NCI-H1436 treated with DMSO at 0.1 percent for 48 hours (cell line): ENCODE data around the gene TECR.
"Not testable (repeated sequence)": the region's sequence is repeated elsewhere in the genome, so short reads cannot be mapped to it uniquely, and the experiment has no call there.

Source experiments
- DNase-seq: peaks from one replicate; lab custom pipeline; 2025; lab: John Stamatoyannopoulos, UW

TECR gene

GRCh38 chr19:14529254-14530004, at the start of gene TECR:
TECR (plus strand) TSS chr19:14529594; CDS start chr19:14529697, 103 bp downstream.
- DNase-seq = peak; percentile 98

GRCh38 chr19:14479975-14480699, 49.3 kb upstream of the TECR start:
- DNase-seq = no peak

- DNase-seq = no peak
Measured at GRCh38 chr19:14480700-14481079, 48.7 kb upstream of the TECR start.

- no peak for DNase-seq
Measured at GRCh38 chr19:14482172-14482941, 47.0 kb upstream of the TECR start.

- DNase-seq = no peak
Measured at GRCh38 chr19:14487370-14488125, 41.8 kb upstream of the TECR start.

- DNase-seq = no peak
Measured at GRCh38 chr19:14492756-14493337, 36.5 kb upstream of the TECR start.

- no peak for DNase-seq
Measured at GRCh38 chr19:14494411-14494810, 35.0 kb upstream of the TECR start.

GRCh38 chr19:14494910-14495671, 34.3 kb upstream of the TECR start:
- no peak for DNase-seq

GRCh38 chr19:14495672-14496028, 33.7 kb upstream of the TECR start:
- DNase-seq = no peak

GRCh38 chr19:14496029-14496833, 33.2 kb upstream of the TECR start, which contains the start of gene GIPC1:
GIPC1 (minus strand) TSS chr19:14496127; CDS start chr19:14482976, 13,151 bp downstream.
- peak; percentile 90 for DNase-seq

- no peak for DNase-seq
Measured at GRCh38 chr19:14496834-14497227, 32.6 kb upstream of the TECR start.

GRCh38 chr19:14497228-14497921, 32.0 kb upstream of the TECR start:
- DNase-seq = no peak

GRCh38 chr19:14502334-14503092, 26.9 kb upstream of the TECR start:
- DNase-seq = no peak

- no peak for DNase-seq
Measured at GRCh38 chr19:14503285-14503684, 26.1 kb upstream of the TECR start.

- not testable (repeated sequence) for DNase-seq
Measured at GRCh38 chr19:14504575-14504974, 24.8 kb upstream of the TECR start.

GRCh38 chr19:14505488-14506239, 23.7 kb upstream of the TECR start:
- no peak for DNase-seq

- no peak for DNase-seq
Measured at GRCh38 chr19:14507704-14508542, 21.5 kb upstream of the TECR start.
